Transverse colon (tissue), 4 donors: Measurements from ENCODE around the gene FOXL1. TPM values are rescaled to one million over a fixed set of nuclear protein-coding genes. Genes with fewer than 3 reads are reported as not detected.

ENCODE experiments used
- DNase-seq: peaks from one replicate; pipeline ENCODE4 v3.0.0-alpha.2; 2019
- H3K27ac ChIP-seq, 4 donors: fragments of 200-600 bp; sonication (generic); 2 replicates each; pipeline ENCODE4 v1.5.1; 2016 to 2018; ENCODE audit warnings: inconsistent platforms in 4 of 4
- H3K27me3 ChIP-seq: fragments of 200-600 bp; sonication (generic); 2 replicates; pipeline ENCODE4 v1.5.1; 2017; ENCODE audit warnings: inconsistent platforms
- H3K36me3 ChIP-seq, 4 donors: fragments of 200-600 bp; sonication (generic); 2 replicates each; pipeline ENCODE4 v1.5.1; 2017 to 2019; ENCODE audit warnings: inconsistent platforms in 4 of 4
- H3K4me1 ChIP-seq, 4 donors: fragments of 200-600 bp; sonication (generic); 2 replicates each; pipeline ENCODE4 v1.5.1; 2017 to 2020; ENCODE audit warnings: inconsistent platforms in 4 of 4
- H3K4me3 ChIP-seq, 4 donors: fragments of 200-600 bp; sonication (generic); 1 replicate in 1 of 4; 2 replicates in 3 of 4; pipeline versions ENCODE4 v1.5.1 to v1.6.1; 2017 to 2019; ENCODE audit warnings: inconsistent platforms in 4 of 4
- H3K9me3 ChIP-seq, 2 donors: fragments of 200-600 bp; sonication (generic); 2 replicates each; pipeline ENCODE4 v1.5.1; 2017 to 2019; ENCODE audit warnings: inconsistent platforms in 2 of 2
- EP300 ChIP-seq: sonication (generic); formaldehyde crosslinking; IDR thresholded peaks from one replicate; pipeline ENCODE4 v1.6.1; 2017; ENCODE audit warnings: antibody characterized with exemption, low read depth
- POLR2A ChIP-seq: fragments of 450-650 bp; IDR thresholded peaks from one replicate; pipeline ENCODE4 v1.6.1; 2016; ENCODE audit warnings: antibody characterized with exemption, mild to moderate bottlenecking, moderate library complexity
- POLR2AphosphoS5 ChIP-seq, 3 donors: sonication (generic); formaldehyde crosslinking; IDR thresholded peaks; one replicate each; pipeline ENCODE4 v1.6.1; 2016; ENCODE audit warnings: antibody characterized with exemption in 3 of 3
- WGBS, 2 donors: methylation state at CpG; one replicate each; pipeline ENCODE4 v1.1.5; 2018; ENCODE audit warnings: low coverage in 1 of 2; 5-methylcytosine and 5-hydroxymethylcytosine counted together
- in situ Hi-C, 4 donors: fragments of 200-750 bp; cut with MboI; loops; one replicate each; pipeline versions ENCODE4 v1.15.0 to v1.15.1; 2017; ENCODE audit warnings: low sequenced_read_pairs in 3 of 4, low pct_ligation_motif_present in 1 of 4, low pct_unique_long_range_greater_than_20kb in 1 of 4
- intact Hi-C: fragments of 100-400 bp; cut with DNase I; formaldehyde crosslinking; loops from one replicate; pipeline ENCODE4 v1.15.1; 2023; ENCODE audit warnings: low total_unique reads
- total RNA-seq, 4 donors: library from RNA; depleted of rRNA; stranded (reverse); fragments of >200 nt; gene quantifications; one replicate each; pipeline ENCODE4 v1.1.0, GENCODE V29; 2016
- TF ChIP-seq, protein P1 (sequence below), 5 experiments: fragments of 200-600 bp in 3 of 5; fragments of 450-650 bp in 2 of 5; sonication (generic) in 3 of 5; IDR thresholded peaks; 1 replicate in 2 of 5; 2 replicates in 3 of 5; pipeline ENCODE4 v1.5.1; 2016 to 2017; ENCODE audit warnings: antibody characterized with exemption in 5 of 5, inconsistent platforms in 3 of 5, mild to moderate bottlenecking in 2 of 5, moderate library complexity in 1 of 5

Gene FOXL1
- total RNA-seq, 4 donors from 2014 or later = 0.75 to 2.1 (median 1.3) TPM

DNA sequence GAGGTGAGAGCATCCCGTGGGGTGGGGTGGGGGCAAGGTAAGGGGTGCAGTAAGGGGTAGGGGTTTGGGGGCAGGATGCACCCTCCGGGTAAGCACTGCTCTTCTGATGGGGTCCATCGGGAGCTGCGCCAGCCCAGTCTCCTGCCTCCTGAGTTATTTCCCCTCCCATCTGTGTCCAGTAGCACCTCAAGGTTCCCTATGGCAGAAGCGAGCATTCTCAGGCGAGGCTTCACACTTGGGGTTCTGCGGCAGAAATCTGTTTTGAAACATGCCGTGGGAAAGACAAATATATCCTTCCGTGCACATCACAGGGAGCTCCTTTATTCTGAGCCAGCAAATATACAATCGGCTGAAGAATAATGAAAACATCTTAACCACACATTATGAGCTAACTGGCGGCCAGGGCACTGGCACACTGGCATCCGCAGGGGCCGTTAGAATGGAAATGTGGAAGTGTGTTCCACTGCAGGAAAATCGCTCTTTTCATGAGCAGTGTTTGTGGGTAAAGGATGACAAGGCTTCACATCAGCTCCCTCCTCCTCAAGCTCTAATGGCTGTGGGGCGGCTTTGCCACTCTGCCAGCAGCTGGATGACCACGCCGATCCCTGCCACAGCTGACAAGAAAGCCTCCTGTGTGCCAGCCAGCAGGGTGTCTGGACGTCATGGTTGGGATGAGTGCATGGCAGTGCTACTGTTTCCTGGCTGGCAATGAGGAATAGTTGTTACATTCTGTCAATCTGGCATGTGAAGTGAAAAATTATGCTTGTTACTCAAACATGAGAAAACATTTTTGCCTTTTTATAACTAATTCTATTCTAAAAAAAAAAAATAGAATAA lies 43.4 kb upstream of the FOXL1 start:
- intact Hi-C loops = no loop called here
- in situ Hi-C loops = no loop called here
- TF ChIP-seq POLR2A (no peak), EP300 (no peak), POLR2AphosphoS5 (IDR thresholded peaks at IDR 0.05) (no peak)
- TF ChIP-seq, protein P1, sequence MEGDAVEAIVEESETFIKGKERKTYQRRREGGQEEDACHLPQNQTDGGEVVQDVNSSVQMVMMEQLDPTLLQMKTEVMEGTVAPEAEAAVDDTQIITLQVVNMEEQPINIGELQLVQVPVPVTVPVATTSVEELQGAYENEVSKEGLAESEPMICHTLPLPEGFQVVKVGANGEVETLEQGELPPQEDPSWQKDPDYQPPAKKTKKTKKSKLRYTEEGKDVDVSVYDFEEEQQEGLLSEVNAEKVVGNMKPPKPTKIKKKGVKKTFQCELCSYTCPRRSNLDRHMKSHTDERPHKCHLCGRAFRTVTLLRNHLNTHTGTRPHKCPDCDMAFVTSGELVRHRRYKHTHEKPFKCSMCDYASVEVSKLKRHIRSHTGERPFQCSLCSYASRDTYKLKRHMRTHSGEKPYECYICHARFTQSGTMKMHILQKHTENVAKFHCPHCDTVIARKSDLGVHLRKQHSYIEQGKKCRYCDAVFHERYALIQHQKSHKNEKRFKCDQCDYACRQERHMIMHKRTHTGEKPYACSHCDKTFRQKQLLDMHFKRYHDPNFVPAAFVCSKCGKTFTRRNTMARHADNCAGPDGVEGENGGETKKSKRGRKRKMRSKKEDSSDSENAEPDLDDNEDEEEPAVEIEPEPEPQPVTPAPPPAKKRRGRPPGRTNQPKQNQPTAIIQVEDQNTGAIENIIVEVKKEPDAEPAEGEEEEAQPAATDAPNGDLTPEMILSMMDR (IDR thresholded peaks at IDR 0.05) = no peak
- Histone ChIP-seq H3K27me3 (no peaks in the 10 kb centered on the region), H3K27ac (no peak overlapping the region), H3K4me1 (peaks cover 0 to 9% (median 1%) of the 10 kb centered on the region in 4 donors), H3K36me3 (peaks cover 0 to 21% (median 3%) of the 10 kb centered on the region in 4 donors), H3K4me3 (no peak overlapping the region), H3K9me3 (no peaks in the 10 kb centered on the region)
- DNase-seq = no peak
- 86 to 92% methylated on average over 2 to 18 of the region's 18 CpGs for WGBS, 2 donors

DNA sequence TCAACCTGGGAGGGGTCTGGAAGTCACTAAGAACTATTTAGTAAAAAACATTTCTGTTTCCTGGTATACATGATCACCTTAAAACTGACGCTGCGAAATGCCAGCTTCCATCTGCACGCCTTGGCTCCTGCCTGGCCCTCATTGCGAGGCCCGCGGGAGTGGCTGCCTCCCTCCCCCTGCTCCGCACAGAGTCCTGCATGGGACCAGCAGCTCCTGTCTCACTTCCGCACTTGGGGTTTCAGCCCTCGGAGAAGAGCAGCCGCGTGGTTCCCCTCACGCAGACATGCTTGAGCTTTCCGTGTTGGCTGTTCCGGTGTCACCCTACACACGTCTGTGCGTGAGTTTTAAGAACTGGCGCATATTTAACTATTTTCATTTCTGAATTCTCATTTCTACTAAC lies 41.7 kb upstream of the FOXL1 start:
- no peak overlapping the region for H3K4me3 ChIP-seq
- no peak for DNase-seq
- no peaks in the 10 kb centered on the region for H3K9me3 ChIP-seq
- H3K27ac ChIP-seq = no peak overlapping the region
- 97 to 98% methylated on average over 15 to 17 of the region's 17 CpGs for WGBS, 2 donors
- no peaks in the 10 kb centered on the region for H3K4me1 ChIP-seq
- TF ChIP-seq POLR2A = no peak
- TF ChIP-seq EP300 = no peak
- TF ChIP-seq, protein P1 (IDR thresholded peaks at IDR 0.05) = no peak
- TF ChIP-seq POLR2AphosphoS5 (IDR thresholded peaks at IDR 0.05) = no peak
- peaks cover 0 to 37% (median 9%) of the 10 kb centered on the region in 4 donors for H3K36me3 ChIP-seq
- H3K27me3 ChIP-seq = no peaks in the 10 kb centered on the region
- in situ Hi-C loops = no loop called here
- intact Hi-C loops = no loop called here

DNA sequence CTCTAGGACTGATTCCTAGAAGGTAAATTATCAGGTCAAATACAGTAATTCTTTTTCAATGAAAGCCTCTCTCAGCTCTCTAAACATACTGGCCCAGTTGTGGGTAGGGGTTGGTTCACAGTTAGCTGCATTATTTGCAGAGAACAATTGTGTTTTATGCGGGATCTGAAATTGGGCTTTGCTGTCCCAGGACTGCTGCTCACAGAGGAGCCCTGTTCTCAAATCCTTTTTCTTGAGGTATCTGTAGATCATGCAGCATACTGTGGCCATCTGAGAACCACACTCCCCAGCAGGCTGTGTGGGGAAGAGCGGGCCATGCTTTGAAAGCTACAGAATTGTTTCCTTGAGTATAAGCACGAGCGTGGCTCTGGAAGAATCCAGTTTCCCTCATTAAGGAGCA lies 40.9 kb upstream of the FOXL1 start:
- peaks cover 0 to 39% (median 10%) of the 10 kb centered on the region in 4 donors for H3K36me3 ChIP-seq
- H3K27me3 ChIP-seq = no peaks in the 10 kb centered on the region
- no peak for DNase-seq
- in situ Hi-C loops (no loop called here), intact Hi-C loops (no loop called here)
- no peaks in the 10 kb centered on the region for H3K4me1 ChIP-seq
- no peak overlapping the region for H3K27ac ChIP-seq
- no peak for TF ChIP-seq POLR2A
- TF ChIP-seq EP300 = no peak
- TF ChIP-seq, protein P1 (IDR thresholded peaks at IDR 0.05) = no peak
- TF ChIP-seq POLR2AphosphoS5 (IDR thresholded peaks at IDR 0.05) = no peak
- no peaks in the 10 kb centered on the region for H3K9me3 ChIP-seq
- H3K4me3 ChIP-seq = no peak overlapping the region
- 93% methylated on average over 4 of the region's 4 CpGs; no CpG with 5 or more reads in 1 of the 2 donors for WGBS, 2 donors

DNA sequence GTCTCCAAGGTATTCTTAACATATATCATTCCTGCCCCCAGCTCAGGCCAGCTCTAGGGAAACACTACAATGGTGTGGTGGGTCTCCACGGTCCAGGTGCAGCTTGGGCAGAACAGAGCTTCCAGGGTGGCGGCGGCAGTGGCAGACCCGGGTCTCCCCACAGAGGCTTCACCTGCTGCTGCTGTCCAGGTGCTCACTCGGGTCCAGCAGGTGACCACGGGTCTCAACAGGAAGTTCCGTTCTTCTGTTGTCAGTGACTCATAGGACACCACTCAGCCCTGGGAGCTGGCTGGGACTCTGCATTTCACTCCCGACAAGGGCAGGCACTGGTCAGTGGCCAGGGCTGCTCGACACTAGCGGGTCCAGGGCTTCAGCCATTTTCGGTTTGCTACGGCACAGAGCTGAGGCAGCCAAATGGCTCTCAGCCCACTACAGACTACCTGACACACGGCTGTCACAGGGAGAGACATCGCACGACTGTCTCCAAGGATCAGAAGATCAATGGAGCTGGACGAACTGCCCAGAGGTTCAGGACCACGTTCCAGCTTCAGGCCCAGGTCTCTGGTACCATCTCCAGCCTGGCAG lies 40.1 kb upstream of the FOXL1 start:
- Histone ChIP-seq H3K9me3 (no peaks in the 10 kb centered on the region), H3K27me3 (no peaks in the 10 kb centered on the region), H3K36me3 (peaks cover 0 to 39% (median 10%) of the 10 kb centered on the region in 4 donors), H3K4me1 (no peaks in the 10 kb centered on the region), H3K27ac (no peak overlapping the region), H3K4me3 (no peak overlapping the region)
- TF ChIP-seq, protein P1 (IDR thresholded peaks at IDR 0.05) = no peak
- TF ChIP-seq EP300 (no peak), POLR2AphosphoS5 (IDR thresholded peaks at IDR 0.05) (no peak), POLR2A (no peak)
- in situ Hi-C loops = no loop called here
- intact Hi-C loops = no loop called here
- DNase-seq = no peak
- 95% methylated on average over 17 of the region's 17 CpGs; no CpG with 5 or more reads in 1 of the 2 donors for WGBS, 2 donors
